Adrenal gland (tissue), 5 donors: ENCODE measurements around the gene ZYG11B.

ENCODE experiments used
- CTCF ChIP-seq, 6 experiments: fragments of 450-650 bp in 4 of 6; fragments of 200-600 bp in 2 of 6; sonication (generic) in 1 of 6; IDR thresholded peaks; 1 replicate in 5 of 6; 2 replicates in 1 of 6; pipeline versions ENCODE4 v1.5.1 to v1.8.0; 2016 to 2021; ENCODE audit warnings: antibody characterized with exemption in 6 of 6, mild to moderate bottlenecking in 2 of 6, moderate library complexity in 1 of 6
- POLR2A ChIP-seq, 2 donors: fragments of 450-650 bp; IDR thresholded peaks; one replicate each; pipeline ENCODE4 v1.6.1; 2017; ENCODE audit warnings: antibody characterized with exemption in 2 of 2, mild to moderate bottlenecking in 2 of 2, moderate library complexity in 1 of 2
- donor health status: DM: no; HTN: no; CAD: no.

DNA sequence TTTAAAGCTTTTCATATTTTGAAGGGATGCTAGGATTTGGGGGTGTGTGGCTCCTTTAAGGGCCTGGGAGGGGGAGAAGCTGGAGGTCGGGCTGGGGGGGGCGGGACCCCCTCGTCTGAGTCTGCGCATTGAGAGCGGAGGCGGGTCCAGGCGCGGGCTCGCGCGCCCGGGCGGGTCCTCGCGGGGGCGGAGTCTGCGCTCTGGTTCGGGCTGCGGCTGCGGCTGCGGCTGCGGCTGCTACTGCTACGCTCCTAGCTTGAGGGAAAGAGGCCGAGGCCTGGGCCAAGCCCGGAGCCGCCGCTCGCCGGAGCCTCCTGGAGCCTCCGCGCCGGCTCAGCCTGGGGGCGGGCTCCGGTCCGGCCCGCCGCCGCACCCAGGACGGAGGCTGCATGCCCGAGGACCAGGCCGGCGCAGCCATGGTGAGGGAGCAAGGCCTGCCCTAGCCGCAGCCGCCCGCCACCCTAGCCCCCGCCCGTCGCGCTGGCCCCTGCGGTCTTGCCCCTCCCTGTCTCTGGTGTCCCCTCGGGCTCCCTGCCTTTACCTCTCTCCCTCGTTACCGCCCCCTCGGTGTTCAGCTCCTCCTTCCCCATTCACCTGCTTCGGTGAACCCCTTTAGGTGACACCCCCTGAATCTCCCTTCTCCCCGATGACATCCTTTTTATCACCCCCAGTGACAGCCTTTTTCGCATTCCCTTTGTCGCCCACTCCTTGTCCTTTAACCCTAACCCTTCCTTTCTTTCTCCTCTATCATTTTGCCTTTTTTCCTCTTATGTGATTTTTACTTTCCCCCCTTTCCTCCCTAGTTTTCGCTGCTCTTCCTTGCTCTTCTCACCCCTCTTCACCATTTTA, at the start of gene ZYG11B:
- no peak for TF ChIP-seq CTCF (IDR thresholded peaks at IDR 0.05)
- TF ChIP-seq POLR2A (IDR thresholded peaks at IDR 0.05) = peak; percentile 77 to 92
